ENCODE results near the gene TGFBRAP1.

TGFBRAP1 gene

DNA sequence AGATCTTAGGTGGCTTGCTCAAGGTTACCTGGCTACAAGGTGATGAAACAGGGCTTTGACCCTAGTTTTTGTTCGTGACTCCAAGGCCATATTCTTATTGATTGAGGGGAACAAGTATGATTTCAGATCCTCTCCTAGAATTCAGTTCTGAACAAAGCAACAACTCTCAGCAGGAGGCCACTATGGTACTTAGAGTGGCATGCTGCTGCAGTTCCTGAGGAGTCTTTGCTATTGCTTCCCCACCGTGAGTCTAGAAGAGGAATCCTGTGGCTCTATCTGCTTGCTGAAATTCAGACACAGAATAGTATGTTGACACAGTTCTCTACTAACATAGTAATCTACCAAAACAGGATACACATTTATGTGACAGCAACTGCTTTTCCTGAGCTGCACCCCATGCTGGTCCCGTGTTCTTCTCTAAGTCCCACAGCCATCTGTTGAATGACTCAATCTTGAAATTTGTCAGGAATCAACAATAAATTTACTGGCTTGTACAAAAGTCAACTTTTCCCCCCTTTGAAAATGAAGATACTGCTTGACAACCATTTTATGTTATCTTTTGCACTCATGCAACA, 4.1 kb downstream of the TGFBRAP1 start:
- Histone ChIP-seq H3K27ac (replicated peaks) (peak overlapping the region; percentile 28), H3K27me3 (ENCODE audit: insufficient read depth, poor library complexity, severe bottlenecking) (no peaks in the 10 kb centered on the region), H3K4me3 (replicated peaks; ENCODE audit: insufficient read depth, low read length) (no peak overlapping the region)
- DNase-seq (ENCODE audit: low read depth in 1 of 2, low spot score in 1 of 2), result peak in 1 of 2 experiments; percentile 51
- TF ChIP-seq POLR2AphosphoS5 (IDR thresholded peaks at IDR 0.05; ENCODE audit: low read depth) (peak; percentile 33; the same call in 1 of the 2 replicates), SPI1 (IDR thresholded peaks at IDR 0.05; ENCODE audit: borderline replicate concordance, low read depth) (no peak)
- TF ChIP-seq, protein P1, sequence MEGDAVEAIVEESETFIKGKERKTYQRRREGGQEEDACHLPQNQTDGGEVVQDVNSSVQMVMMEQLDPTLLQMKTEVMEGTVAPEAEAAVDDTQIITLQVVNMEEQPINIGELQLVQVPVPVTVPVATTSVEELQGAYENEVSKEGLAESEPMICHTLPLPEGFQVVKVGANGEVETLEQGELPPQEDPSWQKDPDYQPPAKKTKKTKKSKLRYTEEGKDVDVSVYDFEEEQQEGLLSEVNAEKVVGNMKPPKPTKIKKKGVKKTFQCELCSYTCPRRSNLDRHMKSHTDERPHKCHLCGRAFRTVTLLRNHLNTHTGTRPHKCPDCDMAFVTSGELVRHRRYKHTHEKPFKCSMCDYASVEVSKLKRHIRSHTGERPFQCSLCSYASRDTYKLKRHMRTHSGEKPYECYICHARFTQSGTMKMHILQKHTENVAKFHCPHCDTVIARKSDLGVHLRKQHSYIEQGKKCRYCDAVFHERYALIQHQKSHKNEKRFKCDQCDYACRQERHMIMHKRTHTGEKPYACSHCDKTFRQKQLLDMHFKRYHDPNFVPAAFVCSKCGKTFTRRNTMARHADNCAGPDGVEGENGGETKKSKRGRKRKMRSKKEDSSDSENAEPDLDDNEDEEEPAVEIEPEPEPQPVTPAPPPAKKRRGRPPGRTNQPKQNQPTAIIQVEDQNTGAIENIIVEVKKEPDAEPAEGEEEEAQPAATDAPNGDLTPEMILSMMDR (IDR thresholded peaks at IDR 0.05; ENCODE audit: insufficient read depth, low read length), result no peak

DNA sequence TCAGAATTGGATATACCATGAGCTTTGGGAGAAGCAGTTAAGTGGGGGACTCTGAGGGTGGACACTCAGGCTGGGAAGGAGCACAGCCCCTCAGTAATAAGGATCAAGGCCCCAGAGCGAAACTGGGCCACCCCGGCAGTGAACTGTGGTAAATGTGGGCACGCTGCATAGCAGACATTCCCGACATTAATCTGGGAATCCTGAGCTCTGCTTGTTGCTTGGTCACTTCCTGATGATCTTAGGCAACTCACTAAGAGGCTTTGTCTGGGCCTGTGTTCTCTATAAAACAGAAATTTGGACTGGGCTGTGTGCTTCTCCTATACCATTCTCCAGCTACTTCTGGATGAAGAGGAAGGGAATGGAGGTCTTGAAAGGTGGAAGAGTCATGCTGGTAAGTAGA, 4.8 kb downstream of the TGFBRAP1 start:
- Histone ChIP-seq H3K27me3 (ENCODE audit: insufficient read depth, poor library complexity, severe bottlenecking) (no peaks in the 10 kb centered on the region), H3K27ac (replicated peaks) (peak overlapping the region; percentile 28), H3K4me3 (replicated peaks; ENCODE audit: insufficient read depth, low read length) (no peak overlapping the region)
- no peak for DNase-seq (ENCODE audit: low read depth in 1 of 2, low spot score in 1 of 2)
- no peak for TF ChIP-seq SPI1 (IDR thresholded peaks at IDR 0.05; ENCODE audit: borderline replicate concordance, low read depth)
- TF ChIP-seq, protein P1 (IDR thresholded peaks at IDR 0.05; ENCODE audit: insufficient read depth, low read length), result no peak
- TF ChIP-seq GABPA (IDR thresholded peaks at IDR 0.05; ENCODE audit: low read depth), result no peak
- no peak for TF ChIP-seq POLR2AphosphoS5 (IDR thresholded peaks at IDR 0.05; ENCODE audit: low read depth)
- TF ChIP-seq, protein P2, sequence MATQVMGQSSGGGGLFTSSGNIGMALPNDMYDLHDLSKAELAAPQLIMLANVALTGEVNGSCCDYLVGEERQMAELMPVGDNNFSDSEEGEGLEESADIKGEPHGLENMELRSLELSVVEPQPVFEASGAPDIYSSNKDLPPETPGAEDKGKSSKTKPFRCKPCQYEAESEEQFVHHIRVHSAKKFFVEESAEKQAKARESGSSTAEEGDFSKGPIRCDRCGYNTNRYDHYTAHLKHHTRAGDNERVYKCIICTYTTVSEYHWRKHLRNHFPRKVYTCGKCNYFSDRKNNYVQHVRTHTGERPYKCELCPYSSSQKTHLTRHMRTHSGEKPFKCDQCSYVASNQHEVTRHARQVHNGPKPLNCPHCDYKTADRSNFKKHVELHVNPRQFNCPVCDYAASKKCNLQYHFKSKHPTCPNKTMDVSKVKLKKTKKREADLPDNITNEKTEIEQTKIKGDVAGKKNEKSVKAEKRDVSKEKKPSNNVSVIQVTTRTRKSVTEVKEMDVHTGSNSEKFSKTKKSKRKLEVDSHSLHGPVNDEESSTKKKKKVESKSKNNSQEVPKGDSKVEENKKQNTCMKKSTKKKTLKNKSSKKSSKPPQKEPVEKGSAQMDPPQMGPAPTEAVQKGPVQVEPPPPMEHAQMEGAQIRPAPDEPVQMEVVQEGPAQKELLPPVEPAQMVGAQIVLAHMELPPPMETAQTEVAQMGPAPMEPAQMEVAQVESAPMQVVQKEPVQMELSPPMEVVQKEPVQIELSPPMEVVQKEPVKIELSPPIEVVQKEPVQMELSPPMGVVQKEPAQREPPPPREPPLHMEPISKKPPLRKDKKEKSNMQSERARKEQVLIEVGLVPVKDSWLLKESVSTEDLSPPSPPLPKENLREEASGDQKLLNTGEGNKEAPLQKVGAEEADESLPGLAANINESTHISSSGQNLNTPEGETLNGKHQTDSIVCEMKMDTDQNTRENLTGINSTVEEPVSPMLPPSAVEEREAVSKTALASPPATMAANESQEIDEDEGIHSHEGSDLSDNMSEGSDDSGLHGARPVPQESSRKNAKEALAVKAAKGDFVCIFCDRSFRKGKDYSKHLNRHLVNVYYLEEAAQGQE (IDR thresholded peaks at IDR 0.05; ENCODE audit: insufficient replicate concordance, low read depth), result no peak

DNA sequence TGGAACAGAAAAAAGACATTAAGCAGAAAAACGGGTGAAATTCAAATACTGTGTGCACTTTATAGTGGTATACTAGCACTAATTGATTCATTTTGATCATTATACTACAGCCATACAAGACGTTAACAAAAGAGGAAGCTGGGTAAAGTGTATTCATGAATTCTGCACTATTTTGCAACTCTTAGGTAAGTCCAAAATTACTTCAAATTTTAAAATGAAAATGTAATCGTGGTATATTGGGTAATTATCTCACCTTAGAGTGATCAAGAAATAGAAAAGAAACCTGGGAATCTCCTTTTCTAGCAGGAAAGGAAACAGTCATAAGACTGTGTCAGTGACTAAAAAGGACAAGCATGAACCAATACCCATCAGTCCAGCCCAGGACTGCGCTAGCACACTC, 5.4 kb downstream of the TGFBRAP1 start:
- DNase-seq (ENCODE audit: low read depth in 1 of 2, low spot score in 1 of 2), result no peak
- no peak overlapping the region for H3K4me3 ChIP-seq (replicated peaks; ENCODE audit: insufficient read depth, low read length)
- TF ChIP-seq GABPA (IDR thresholded peaks at IDR 0.05; ENCODE audit: low read depth), result no peak
- TF ChIP-seq, protein P2 (IDR thresholded peaks at IDR 0.05; ENCODE audit: insufficient replicate concordance, low read depth), result peak; percentile 6
- peak; percentile 48 for TF ChIP-seq SPI1 (IDR thresholded peaks at IDR 0.05; ENCODE audit: borderline replicate concordance, low read depth)
- TF ChIP-seq, protein P1 (IDR thresholded peaks at IDR 0.05; ENCODE audit: insufficient read depth, low read length), result no peak
- no peaks in the 10 kb centered on the region for H3K27me3 ChIP-seq (ENCODE audit: insufficient read depth, poor library complexity, severe bottlenecking)
- H3K27ac ChIP-seq (replicated peaks), result peak overlapping the region; percentile 28

DNA sequence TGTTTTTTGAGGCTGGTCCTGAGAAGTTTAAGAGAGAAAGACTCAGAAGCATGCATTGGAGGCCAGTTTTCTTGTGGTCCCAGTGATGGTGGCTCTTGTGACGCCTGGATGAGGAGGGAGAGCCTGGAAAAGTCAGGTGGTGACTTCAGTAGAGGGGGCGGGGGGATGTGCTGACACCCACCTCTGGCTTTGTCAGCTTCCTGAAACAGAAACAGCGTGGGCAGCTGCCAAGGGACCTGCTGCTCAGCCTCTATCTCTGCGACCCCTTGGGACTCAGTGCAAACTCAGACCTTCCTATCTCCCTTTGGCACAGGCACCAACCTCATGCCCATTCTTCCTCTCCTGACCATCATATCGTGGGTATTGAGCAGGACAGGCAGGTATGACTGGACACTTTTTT, 6.4 kb downstream of the TGFBRAP1 start:
- Histone ChIP-seq H3K4me3 (replicated peaks; ENCODE audit: insufficient read depth, low read length) (no peak overlapping the region), H3K27me3 (ENCODE audit: insufficient read depth, poor library complexity, severe bottlenecking) (no peaks in the 10 kb centered on the region), H3K27ac (replicated peaks) (peak overlapping the region; percentile 28)
- DNase-seq (ENCODE audit: low read depth in 1 of 2, low spot score in 1 of 2), result no peak
- TF ChIP-seq, protein P2 (IDR thresholded peaks at IDR 0.05; ENCODE audit: insufficient replicate concordance, low read depth), result no peak
- TF ChIP-seq POLR2AphosphoS5 (IDR thresholded peaks at IDR 0.05; ENCODE audit: low read depth) (no peak), SPI1 (IDR thresholded peaks at IDR 0.05; ENCODE audit: borderline replicate concordance, low read depth) (no peak), GABPA (IDR thresholded peaks at IDR 0.05; ENCODE audit: low read depth) (no peak)
- TF ChIP-seq, protein P1 (IDR thresholded peaks at IDR 0.05; ENCODE audit: insufficient read depth, low read length), result no peak
